Fibroblast of skin of scalp (primary cell): Measurements from ENCODE around the gene MS4A15.

Experiments used
- DNase-seq: peaks from one replicate; pipeline ENCODE4 v3.0.0-alpha.2; 2013

The MS4A15 gene

GRCh38 chr11:60777572-60777971 lies 20.9 kb downstream of the MS4A15 start:
- peak; percentile 89 for DNase-seq

GRCh38 chr11:60780065-60780464 lies 23.4 kb downstream of the MS4A15 start:
- no peak for DNase-seq

- DNase-seq: no peak
These were observed 24.1 kb downstream of the MS4A15 start for GRCh38 chr11:60780774-60781173.

GRCh38 chr11:60781286-60781980 lies 24.8 kb downstream of the MS4A15 start:
- no peak for DNase-seq

GRCh38 chr11:60781981-60782316 lies 25.3 kb downstream of the MS4A15 start:
- no peak for DNase-seq

- no peak for DNase-seq
These were observed 25.9 kb downstream of the MS4A15 start for GRCh38 chr11:60782393-60783140.

- no peak for DNase-seq
These were observed 26.4 kb downstream of the MS4A15 start for GRCh38 chr11:60783141-60783484.

- no peak for DNase-seq
These were observed 27.2 kb downstream of the MS4A15 start for GRCh38 chr11:60783911-60784310.

- DNase-seq: no peak
These were observed 28.5 kb downstream of the MS4A15 start, which contains the start of gene MS4A10 for GRCh38 chr11:60785136-60785535. Gene MS4A10, plus strand, starts transcription at chr11:60785333. Its CDS starts 5,003 bp downstream, at chr11:60790336.

GRCh38 chr11:60785806-60786361 lies 29.2 kb downstream of the MS4A15 start:
- DNase-seq: peak; percentile 64

- DNase-seq: peak; percentile 83
These were observed 30.3 kb downstream of the MS4A15 start for GRCh38 chr11:60786811-60787567.

GRCh38 chr11:60788401-60789125 lies 31.9 kb downstream of the MS4A15 start:
- no peak for DNase-seq

- no peak for DNase-seq
These were observed 34.1 kb downstream of the MS4A15 start for GRCh38 chr11:60790726-60791125.

- DNase-seq: no peak
These were observed 34.7 kb downstream of the MS4A15 start for GRCh38 chr11:60791153-60791933.

GRCh38 chr11:60792521-60792920 lies 35.9 kb downstream of the MS4A15 start:
- DNase-seq: no peak

- DNase-seq: no peak
These were observed 38.6 kb downstream of the MS4A15 start for GRCh38 chr11:60795291-60795690.

- DNase-seq: no peak
These were observed 41.4 kb downstream of the MS4A15 start for GRCh38 chr11:60797846-60798630.

GRCh38 chr11:60798631-60799030 lies 42.0 kb downstream of the MS4A15 start:
- no peak for DNase-seq

- DNase-seq: no peak
These were observed 44.5 kb downstream of the MS4A15 start for GRCh38 chr11:60801194-60801593.

- DNase-seq: no peak
These were observed 46.7 kb downstream of the MS4A15 start for GRCh38 chr11:60803273-60803936.
